NCI-H524 treated with DMSO at 0.1 percent for 48 hours (cell line): ENCODE data around the gene KLF7.
"Not testable (repeated sequence)": the region's sequence is repeated elsewhere in the genome, so short reads cannot be mapped to it uniquely, and the experiment has no call there.

ENCODE experiments used
- DNase-seq: peaks from one replicate; lab custom pipeline; 2025; lab: John Stamatoyannopoulos, UW

KLF7 gene

DNA sequence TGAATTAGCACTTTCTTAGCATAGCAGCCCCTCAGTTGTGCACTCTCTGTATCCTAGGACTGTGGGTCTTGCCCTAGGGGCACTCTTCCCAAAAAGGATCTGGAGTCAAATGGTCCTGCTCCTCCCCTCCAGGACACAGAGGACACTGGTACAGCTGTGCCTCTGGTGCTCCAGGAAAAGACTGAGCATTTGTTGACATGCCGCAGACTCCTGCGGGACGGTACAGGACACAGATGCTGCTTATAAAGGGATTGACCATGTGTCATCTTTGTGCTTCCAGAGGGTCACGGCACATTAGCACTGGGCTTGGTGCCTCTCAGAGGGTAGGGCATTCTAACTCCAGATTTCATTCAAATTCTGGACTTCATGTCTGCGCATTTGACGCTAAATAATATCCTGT lies 110.5 kb downstream of the KLF7 start:
- no peak for DNase-seq

DNA sequence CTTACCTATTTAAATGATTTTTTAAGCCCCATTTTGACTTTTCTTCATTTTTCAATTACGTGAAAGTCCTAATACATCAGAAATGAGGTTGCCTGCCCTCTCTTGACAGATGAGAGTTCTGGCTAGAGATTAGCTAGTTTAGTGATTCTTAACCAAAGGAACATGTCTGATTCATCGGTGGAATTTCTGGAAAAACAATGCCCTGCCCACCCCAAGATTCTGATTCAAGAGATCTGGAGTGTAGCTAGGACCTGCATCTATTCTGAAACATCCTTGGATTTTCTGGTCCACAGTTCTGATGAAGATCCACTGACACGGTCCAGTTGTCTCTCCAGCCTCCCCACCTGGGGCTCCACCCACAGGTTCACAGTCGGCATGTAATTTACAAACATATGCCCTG lies 111.2 kb downstream of the KLF7 start:
- DNase-seq = no peak

DNA sequence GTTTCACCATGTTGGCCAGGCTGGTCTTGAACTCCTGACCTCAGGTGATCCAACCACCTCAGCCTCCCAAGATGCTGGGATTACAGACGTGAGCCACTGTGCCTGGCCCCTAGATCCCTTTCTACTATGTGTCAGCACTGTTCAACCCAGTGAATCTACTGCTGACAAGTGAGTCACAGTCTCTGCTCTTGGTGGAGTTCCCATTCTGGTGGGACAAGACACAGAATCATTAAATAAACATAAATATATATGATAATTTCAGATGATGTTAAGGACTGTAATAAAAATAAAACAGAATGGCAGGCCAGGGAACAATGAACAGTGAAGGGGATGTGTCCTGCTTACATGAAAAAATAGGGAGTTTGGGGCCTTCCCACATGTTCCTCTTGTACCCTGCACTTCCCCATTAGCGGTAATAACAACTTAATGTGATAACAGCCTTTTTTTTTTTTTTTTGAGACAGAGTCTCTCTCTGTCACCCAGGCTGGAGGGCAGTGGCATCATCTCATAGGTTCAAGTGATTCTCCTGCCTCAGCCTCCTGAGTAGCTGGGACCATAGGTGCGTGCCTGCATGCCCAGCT lies 114.3 kb downstream of the KLF7 start:
- no peak for DNase-seq

DNA sequence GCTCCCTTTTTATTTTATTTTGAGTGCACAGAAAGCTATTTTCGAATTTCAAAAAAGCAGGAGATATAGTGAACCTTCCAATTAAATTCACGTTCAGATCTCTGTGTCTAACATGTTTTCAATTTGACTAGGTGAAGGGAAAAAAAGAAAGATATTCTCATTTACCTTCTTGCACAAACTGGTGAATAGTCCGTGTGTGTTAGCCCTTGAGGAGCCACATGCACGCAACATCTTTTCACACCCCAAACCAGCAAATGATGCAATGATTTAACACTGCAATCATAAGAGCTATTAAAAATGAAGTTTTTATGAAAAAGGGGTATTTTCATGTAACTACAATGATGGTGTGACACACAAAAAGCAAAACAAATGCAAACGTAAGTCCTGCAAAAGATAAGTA lies 116.6 kb downstream of the KLF7 start:
- no peak for DNase-seq

DNA sequence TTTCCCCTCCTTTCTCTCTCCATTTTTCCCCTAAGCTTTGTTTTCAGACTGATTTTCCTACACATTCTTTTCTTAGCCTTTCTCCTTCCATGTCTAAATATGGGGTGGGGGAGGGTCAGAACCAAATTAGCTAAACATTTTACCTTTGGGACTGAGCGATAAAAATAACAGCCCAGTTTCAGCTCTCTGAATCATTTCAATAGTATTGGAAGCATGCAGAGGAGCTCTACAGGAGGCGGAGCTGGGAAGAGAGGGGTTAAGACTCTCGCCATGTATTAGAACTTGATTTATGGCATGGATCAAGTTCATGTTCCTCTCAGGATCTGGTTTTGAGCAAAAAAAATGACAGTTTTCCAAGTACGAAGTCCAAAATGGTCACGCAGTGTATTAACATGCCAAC lies 117.3 kb downstream of the KLF7 start:
- DNase-seq = no peak

DNA sequence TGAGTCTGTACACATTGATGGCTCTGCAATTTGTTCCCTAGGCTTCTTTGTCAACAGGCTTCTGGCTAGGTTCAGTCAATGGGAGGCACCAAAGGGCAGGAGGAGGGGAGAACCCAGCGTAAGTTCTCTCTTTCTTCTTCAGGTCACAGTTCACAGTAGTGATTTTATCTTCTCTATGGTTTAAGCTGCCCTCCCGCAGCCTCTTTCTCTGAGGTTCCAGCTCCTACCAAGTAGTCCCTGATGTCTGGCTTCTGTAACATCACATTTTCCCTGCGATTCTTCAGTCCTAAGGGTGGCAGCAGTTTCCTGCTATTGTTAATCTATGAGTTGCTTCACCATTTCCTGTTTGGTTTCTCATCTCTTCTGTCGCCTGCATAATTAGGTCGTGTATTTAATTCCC lies 119.0 kb downstream of the KLF7 start:
- no peak for DNase-seq

DNA sequence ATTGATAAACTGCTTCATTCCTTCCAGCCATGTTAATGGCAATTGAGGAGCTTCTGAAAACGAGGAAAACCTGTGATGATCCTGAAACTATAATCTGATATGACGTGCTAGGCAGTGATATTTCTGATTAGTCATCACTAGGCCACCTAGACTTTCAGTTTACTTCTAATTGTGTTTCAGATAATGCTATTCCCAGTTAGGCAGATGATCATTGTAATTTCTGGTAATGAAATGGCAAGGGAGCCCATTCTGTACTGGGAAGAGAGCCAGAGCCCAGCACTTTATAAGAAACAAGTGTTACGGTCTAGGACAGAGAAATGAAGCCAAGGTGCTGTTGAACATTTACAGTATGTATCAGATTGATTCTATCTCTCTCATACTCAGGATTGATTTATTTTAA lies 120.2 kb downstream of the KLF7 start:
- no peak for DNase-seq

DNA sequence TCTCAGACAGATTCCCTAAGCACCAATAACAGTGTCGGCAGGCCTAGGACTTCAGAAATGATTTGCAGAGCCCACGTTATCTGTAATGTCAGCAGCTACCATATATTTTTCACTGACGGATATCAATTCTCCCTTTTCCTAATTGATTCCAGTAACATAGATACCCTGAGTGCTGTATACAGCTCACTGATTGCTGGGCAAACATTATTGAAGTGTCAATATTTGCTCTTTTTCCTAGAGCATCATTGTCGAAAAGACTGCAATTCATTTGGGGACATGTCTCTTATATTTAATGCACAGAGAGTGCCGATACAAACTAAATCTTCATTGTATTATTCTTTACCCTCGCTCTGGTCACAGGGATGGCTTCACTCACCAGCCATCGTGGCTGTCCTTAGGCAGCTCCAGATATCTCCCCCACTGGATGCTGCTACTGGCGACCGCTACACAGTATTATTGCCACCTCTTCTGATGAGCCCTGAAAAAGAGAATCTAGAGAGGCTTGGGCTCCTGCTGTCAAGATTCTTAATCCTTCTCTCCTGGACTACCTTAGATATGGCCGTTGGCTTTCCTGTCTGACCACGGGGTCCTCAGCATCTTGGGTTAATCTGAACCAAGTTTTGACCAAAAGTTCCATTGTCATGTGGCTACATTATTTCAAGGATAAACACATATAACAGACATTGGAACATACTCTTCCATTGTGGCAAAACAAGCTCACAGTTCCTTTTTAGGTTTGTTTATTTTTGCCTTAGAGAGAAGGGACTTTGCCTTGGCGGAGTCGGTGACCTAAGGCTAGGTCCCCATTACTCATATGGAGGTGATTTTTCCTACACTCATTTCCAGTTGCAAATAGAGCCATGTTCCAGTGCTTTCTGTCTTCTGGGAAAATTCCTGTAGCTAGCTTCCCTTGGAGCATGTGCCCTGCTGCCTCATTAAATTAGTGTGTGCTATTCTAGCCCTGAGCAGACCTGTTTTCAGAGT lies 121.1 kb downstream of the KLF7 start:
- no peak for DNase-seq

DNA sequence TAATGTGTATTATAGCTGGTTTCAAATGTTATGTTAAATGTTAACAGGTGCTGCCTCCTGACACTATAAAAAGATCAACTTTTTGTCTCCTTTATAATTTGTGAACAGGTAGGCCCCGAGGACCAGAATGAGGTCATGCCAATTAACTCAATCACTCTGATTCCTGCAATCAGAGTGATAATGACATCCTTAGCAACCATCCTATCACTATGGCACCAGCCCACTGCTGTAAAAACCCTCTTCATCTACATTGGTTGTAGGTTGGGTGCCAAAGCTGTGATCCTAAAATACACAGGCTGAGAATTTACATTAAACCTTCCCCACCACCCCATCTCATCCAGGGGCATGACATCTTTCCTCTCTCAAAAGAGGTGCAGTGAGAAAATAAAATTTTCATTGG lies 122.9 kb downstream of the KLF7 start:
- DNase-seq = no peak

DNA sequence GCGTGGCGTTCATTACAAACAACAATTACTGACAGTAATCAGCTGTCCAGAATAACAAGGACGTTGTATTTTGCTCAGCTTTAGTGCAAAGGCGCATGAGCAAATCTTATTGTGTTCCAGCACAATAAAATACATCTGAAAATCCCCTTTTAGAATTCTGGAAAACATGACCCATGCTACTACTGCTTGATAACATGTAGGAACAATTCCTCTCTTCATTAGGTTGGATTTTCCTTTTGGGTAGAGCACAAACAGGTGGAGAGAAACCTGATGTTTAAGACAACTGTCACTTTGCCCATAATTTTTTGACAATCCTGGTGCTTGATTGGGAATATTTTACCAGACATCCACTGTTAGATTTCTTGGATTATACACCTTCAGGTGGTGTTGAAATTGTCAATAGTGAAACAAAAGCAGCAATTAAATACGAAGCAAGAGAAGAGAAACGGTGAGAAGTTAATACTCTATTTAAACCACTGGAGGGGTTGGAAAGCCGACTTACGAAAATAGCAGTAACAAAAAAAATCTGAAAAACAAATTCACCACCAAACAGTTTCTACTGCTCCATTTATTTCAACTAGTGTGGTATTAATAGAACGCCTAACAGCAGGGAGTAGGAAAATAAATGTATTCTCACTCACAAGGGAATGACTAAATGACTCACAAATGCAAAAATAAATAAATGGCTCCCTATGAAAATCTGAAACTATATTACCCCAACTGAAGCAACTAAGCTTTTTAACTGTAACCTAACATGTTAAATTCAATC lies 123.8 kb downstream of the KLF7 start:
- DNase-seq = no peak

DNA sequence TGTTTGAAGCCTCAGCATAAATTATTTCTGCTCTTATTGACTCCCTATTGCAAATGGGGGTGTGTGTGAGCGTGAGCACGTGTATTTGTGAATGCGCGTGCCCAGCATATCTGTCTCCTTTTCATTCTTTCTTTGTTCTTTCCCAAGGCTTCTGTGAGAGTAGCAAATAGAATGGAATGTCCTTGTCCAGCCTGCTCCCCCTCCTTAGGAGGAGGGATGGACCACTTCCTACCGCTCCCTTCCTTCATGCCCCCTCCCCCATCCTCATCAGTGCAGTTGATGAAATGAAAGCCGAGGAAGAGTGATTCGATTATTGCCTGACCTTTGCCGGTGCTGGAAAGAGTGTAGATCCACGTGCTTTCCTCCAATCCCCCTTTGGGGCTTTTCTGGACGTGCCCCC lies 124.5 kb downstream of the KLF7 start:
- no peak for DNase-seq

DNA sequence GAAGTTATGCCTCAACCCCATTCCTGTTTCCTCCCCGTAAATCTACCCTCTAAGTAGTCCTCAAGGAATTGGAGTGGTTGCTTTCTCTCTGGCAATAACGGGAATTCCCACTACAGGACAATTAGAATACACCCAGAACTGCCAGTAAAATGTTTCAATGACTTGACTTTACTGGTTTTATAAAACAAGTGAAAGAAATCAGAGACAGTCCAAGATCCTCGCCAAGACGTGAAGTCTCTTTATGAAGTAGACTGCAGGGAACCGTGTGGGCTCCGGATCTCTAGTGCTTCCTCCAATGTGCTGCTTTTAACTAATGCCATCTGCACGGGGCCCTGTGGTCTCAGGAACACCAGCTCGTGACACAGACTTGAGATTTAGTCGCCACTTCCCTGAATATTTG lies 125.1 kb downstream of the KLF7 start:
- DNase-seq = no peak

DNA sequence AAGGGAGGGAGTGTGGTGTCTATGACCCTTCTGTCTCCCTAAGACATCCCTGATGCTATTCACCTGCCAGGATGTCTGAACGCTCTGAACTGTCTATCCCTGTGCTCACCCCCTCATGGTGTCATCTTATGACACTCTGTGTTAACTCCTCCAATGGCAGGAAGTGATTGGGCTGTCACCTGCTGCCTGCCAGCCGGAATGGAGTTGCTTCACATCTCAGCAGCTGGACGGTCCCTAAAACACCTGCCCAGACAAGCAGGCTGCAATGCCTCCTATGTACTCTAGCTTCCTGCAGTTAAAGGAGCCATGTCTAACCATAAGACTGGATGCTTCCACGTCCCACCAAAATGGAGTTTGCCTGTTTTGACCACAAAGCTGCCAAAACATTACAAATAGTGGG lies 126.5 kb downstream of the KLF7 start:
- no peak for DNase-seq

DNA sequence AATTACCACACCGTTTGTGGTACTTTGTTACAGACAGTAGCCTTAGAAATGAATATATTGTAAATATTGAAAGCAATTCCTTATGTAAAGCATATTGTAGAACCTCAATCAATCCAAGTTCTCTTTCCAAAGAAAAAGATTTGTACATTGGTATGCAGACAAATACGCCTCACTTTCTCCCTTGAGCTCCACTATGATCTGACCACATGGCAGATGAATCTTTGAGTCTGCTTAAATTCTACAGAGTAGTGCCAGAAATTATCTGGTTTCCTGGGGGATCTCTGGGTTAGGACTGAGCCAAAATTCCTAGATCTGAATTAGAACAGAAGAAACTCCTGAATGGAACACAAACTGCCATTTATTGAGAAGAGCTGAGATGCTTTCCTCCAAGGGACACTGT lies 127.4 kb downstream of the KLF7 start:
- no peak for DNase-seq

DNA sequence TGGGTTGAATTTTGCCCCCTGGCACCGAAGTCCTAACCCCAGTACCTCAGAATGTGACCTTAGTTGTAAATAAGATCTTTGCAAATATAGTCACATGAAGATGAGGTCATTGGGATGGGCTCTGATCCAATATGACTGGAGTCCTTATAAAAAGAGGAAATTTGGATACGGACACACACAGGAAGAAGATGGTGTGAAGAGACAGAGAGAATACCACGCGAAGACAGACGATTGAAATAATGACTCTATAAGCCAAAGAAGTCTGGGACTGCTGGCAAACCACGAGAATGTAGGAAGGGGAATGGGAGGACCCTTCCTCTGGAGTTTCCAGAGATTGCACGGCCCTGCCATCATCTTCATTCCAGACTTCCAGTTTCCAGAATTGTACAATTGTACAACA lies 127.9 kb downstream of the KLF7 start:
- DNase-seq = no peak

DNA sequence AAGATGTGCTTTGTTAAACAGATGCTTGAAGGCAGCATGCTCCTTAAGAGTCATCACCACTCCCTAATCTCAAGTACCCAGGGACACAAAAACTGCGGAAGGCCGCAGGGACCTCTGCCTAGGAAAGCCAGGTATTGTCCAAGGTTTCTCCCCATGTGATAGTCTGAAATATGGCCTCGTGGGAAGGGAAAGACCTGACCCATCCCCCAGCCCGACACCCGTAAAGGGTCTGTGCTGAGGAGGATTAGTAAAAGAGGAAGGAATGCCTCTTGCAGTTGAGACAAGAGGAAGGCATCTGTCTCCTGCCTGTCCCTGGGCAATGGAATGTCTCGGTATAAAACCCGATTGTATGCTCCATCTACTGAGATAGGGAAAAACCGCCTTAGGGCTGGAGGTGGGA lies 128.7 kb downstream of the KLF7 start:
- DNase-seq = not testable (repeated sequence)

DNA sequence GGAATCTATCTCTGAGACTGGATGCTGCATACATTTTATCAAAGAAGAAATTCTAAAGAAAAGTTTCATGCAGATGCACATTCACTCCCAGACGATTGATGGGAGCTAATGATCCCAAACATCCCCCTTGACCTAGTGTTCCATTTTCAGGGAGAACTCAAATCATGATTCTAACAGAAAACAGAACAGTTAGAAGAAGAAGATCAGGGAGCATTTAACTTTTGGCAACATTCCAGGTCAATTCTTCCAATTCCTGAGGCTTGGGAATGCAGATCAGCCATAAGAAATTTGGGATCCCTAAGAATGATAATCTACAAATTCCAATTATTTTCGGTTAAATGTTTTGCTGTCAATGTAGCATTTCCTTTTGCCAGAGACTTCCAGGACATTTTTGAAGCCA lies 129.9 kb downstream of the KLF7 start:
- no peak for DNase-seq

DNA sequence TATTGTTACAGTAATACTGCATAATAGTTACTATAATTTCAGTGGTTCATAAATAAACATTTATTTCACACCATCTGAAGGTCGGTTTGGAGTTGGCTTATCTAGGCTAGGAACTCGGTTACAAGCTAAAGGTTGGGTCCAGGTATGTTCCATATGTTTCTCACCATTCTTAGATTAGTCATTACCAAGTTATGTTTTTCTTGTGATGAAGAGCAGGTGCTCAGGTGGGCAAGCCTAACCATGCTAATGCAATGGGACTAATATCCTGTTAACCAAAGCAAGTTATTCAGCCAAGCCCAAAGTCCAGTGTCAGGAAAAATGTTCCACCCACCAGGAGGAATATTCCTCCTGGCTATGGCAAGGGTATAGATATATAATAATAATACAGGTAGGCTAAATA lies 133.3 kb downstream of the KLF7 start:
- DNase-seq = no peak
